ENCODE results near the gene MADD.
A peak's percentile ranks its signal among the peaks of the same experiment; 100 is the strongest.

DNA sequence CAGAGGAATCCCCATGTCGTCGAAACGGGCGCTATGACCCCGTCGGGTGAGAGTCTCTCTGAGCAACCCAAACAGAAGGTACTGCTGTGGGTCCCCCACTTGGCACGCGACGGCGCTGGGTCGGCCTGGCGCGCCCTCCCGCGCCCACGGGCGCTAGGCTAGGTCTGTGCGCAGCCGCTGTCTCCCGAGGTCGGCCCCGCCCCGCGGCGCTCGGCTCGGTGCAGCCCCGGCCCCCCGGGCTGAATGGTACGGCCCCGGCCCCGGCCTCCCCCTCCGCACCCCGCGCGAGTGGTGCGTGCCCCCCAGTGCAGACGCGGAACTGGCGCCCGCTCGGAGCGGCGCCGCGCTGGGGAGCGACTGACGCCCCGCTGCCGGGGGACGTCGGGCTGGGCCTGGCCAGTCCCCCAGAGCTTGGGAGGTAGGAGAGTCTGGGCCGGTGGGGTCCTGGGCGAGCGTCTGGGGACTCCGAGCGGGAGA, at the start of gene MADD:
- TF ChIP-seq, protein P1, sequence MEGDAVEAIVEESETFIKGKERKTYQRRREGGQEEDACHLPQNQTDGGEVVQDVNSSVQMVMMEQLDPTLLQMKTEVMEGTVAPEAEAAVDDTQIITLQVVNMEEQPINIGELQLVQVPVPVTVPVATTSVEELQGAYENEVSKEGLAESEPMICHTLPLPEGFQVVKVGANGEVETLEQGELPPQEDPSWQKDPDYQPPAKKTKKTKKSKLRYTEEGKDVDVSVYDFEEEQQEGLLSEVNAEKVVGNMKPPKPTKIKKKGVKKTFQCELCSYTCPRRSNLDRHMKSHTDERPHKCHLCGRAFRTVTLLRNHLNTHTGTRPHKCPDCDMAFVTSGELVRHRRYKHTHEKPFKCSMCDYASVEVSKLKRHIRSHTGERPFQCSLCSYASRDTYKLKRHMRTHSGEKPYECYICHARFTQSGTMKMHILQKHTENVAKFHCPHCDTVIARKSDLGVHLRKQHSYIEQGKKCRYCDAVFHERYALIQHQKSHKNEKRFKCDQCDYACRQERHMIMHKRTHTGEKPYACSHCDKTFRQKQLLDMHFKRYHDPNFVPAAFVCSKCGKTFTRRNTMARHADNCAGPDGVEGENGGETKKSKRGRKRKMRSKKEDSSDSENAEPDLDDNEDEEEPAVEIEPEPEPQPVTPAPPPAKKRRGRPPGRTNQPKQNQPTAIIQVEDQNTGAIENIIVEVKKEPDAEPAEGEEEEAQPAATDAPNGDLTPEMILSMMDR (IDR thresholded peaks at IDR 0.05; ENCODE audit: borderline replicate concordance, extremely low read depth, low read length, poor library complexity, severe bottlenecking) = peak; percentile 29
- TF ChIP-seq EZH2 (IDR thresholded peaks at IDR 0.05; ENCODE audit: borderline replicate concordance, low read depth, low read length, severe bottlenecking) = no peak

Measured in DND-41 (cell line).